Measurements from ENCODE around the gene KRT33B.

Gene KRT33B

DNA sequence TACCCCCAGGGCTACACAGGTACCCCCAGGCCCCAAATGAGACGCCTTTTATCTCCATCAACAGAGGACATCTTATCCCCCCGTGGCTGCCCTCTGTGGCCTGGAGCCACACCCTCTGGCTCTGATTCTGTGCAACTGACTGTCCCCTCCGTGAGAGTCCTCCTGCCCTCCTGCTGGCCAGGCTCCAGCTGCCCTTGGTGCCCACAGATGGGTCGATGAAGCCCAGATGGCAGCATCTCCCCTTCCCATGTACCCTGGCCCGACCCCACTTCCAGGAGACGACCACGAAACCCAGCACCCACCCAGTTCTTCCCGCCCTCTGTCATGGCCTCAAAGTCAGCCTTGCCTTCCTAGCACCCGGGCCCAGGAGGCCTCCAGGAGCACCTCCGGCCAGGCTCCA is 44.5 kb downstream of the KRT33B start:
- no peak for DNase-seq (ENCODE audit: low read depth)

DNA sequence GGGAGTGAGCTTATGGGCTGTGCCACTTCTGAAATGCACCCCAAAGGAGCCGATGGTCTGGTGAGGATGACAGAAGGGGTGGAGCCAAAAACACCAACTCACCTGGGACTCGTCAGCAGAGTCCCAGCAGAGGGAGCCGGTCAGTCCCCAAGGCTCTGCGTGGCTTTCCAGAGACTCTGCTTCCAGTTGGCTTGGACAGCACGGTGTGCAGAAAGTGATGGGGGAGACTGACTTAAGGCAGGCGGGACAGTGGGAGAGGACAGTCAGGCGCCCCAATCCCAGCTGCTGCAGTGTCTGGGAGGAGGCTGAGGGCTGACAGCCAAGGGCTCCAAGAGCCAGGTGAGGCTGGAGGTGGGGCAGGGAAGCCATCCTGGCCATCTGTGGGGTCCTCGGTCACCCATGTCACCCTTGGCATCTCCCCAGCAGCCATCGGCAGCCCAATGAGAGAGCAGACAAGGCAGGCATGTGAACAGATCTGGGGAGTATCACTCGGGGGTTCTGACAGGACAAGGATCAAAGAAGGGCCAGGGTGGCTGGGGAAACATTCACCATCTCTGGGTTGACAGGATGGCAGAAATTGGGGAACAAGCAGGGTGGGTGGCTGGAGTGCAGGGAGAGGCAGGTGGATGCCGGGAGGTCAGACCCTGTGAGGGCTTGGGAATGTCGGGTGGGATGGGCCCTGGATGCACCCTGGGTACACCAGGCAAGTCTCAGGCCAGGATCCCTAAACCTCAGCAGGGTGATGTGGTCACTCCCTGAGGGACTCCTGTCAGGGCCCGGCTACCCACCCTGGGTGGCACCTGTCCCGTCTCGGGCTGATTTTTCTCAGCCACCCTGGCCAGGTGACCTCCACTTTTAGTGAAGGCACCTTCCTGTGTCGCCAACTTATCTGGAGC is 45.2 kb downstream of the KRT33B start:
- no peak for DNase-seq (ENCODE audit: low read depth)

DNA sequence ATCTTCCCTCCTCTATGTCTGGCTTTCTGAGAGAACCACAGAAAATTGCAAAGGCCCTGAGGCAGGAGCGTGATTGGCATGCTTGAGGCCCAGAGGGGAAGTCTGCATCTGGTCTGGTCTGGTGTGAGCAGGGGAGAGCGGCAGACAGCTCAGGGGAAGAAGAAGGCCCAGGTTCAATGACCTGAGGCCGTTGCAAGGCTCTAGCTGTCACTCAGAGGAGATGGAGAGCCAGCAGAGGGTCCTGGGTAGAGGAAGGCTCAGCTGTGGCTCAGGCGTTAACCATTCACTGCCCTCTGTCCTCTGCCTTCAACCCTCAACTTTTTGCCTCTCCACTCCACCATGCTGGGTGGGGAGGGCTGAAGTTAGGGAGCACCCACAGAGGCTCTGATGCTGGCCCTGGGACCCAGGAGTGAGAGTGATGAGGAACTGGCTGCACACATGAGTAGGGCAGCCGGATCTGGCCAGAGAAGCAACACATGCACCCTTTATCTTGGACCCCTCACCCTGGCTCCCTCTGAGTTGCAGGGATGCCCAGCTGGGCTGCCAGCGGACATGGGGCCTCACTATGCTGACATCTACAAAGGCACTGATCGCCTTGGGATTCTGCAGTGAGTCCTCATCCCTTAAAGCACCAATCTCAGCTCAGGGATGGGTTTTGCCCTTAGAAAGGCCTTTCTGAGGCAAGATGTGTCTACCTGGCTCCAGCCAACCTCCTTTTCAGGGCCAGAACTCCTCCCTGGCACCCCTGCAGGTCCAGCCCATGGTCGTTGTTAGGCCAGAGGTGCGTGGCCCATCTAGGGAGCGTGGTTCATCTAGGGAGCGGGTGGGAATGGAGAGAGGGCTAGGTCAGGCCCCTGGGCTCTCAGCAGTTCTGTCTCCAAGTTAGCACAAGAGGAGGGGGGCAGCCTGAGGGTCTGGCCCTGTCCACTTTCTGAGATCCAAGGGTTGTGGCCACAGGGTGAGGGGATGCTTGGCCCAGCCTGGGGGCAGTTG is 46.4 kb downstream of the KRT33B start:
- DNase-seq (ENCODE audit: low read depth) = no peak

DNA sequence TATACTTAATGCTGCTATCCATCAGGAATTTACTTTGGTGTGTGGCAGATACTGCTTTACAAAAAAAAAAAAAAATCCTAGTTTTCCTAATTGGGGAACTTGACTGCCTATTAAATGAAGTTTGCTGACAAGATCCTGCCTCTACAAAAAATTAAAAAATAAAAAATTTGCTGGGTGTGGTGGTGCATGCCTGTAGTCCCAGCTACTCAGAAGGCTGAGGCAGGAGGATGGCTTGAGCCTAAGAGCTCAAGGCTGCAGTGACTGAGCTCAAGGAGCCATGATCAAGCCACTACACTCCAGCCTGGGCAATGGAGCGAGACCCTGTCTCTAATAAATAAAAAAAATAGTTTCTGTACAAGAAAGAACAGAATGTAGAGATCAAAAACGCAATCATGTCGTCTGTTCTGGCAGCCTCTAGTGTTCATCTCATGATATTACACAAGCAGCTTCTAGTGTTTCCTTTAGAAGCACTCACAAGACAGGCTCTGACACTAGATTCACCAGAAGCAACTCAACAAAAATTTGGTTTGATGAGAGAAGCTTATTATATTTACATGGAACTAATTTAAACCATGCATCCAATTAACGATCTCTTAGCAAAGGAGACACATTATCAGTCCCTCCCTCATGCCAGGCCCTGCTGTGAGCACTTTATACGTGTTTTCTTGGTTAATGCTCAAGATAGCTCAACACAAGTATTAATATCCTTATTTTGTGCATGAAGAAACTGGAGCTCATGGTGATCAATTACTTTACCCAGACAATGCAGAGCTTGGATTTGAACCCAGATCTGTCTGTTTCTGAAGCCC is 47.3 kb downstream of the KRT33B start:
- peak; percentile 2 for DNase-seq (ENCODE audit: low read depth)

DNA sequence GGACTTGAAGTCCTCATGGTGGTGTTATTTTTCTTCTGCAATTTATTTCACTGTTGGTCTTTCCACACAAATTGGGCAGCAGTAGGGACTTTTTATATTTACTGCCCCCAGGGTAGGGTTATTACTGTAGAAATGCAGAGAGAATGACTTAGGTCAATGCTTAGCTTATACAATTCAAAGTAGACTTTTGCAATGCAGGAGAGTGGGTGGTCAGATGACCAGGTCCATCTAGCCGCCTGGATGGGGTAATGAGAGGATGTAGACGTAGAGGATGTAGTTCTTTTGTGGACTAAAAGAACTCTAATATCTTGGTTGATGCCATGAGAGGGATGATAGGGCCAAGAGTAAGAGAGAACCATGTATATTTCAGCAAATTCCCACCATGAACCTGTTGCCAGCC is 51.4 kb downstream of the KRT33B start:
- DNase-seq (ENCODE audit: low read depth) = no peak

DNA sequence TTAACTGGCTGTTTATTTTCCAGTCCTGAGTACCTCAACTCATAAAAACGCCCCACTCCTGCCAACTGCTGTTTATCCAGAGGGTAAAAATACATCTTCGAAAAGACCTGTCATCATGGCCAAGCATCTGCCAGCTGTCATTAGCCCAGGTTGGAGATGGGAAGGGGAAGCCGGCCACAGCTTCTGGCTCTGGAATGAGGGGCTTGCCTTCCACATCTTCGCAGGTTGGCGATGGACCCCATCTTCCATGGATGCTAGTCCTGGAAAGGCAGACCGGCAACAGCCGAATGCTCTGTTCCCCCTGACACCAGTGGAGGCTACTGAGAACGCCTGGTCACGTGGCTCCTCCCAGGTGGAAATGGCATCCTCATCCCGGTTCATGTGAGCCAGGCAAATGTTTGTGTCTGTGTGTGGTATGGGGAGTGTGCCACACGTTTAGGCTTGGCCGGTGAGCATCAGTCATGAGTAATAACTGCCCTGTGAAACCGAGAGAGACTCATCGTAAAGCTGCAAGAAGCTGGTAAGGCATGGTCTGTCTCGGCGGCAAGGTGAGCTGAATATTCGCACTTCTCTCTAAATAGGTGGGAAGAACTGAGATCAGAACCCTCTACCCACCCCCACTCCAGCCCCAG is 53.7 kb downstream of the KRT33B start:
- DNase-seq (ENCODE audit: low read depth) = no peak

DNA sequence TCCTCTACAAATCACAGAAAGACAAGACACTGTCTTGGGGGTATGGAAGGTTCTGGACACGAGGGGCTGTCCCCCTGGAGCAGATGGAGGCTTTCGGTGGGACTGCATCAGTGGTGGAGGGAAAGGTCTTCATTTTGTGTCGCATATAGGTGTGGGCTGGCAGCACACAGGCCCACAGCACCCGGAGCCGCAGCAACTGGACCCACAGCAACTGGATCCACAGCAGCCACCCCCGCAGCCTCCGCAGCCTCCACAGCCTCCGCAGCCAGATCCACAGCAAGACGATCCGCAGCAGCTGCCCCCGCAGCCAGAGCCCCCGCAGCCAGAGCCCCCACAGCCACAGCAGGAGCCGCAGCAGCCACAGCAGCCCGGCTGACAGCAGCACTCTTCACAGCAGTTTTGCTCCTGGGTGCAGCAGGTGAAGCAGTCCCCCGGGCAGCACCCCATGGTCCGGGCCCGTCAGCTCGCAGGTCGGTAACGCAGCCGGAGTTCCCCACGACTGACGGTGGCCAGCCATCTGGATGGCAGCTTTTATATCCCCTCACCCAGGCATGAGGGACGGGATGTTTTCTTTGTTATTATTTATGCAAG is 54.3 kb downstream of the KRT33B start, which contains the start of gene KRTAP17-1:
KRTAP17-1 (minus strand) TSS at position 507 of the 591 bp plus-strand sequence; CDS start at position 447, 60 bp downstream.
- DNase-seq (ENCODE audit: low read depth) = no peak

Data from CMK (cell line).